Measurements from ENCODE around the gene DACT1. TPM values are rescaled to one million over a fixed set of nuclear protein-coding genes. Genes with fewer than 3 reads are reported as not detected.
"Not testable (repeated sequence)": the region's sequence is repeated elsewhere in the genome, so short reads cannot be mapped to it uniquely, and the experiment has no call there.

The DACT1 gene
- 10.1 and 11.7 TPM in 2 replicates for total RNA-seq (2014; rRNA removed; shearing (Covaris generic))

GRCh38 chr14:58637391-58638230 is at the start of gene DACT1:
DACT1 (plus strand) TSS chr14:58637962; CDS start chr14:58638203, 241 bp downstream.
- DNase-seq (ENCODE audit: low spot score), result peak; percentile 52

GRCh38 chr14:58588321-58588720 is 49.4 kb upstream of the DACT1 start:
- not testable (repeated sequence) for DNase-seq (ENCODE audit: low spot score)

GRCh38 chr14:58593977-58594376 is 43.8 kb upstream of the DACT1 start:
- no peak for DNase-seq (ENCODE audit: low spot score)

GRCh38 chr14:58597041-58597440 is 40.7 kb upstream of the DACT1 start:
- no peak for DNase-seq (ENCODE audit: low spot score)

GRCh38 chr14:58598028-58598803 is 39.5 kb upstream of the DACT1 start:
- no peak for DNase-seq (ENCODE audit: low spot score)

GRCh38 chr14:58598804-58599525 is 38.8 kb upstream of the DACT1 start:
- no peak for DNase-seq (ENCODE audit: low spot score)

GRCh38 chr14:58599707-58600106 is 38.1 kb upstream of the DACT1 start:
- DNase-seq (ENCODE audit: low spot score), result no peak

GRCh38 chr14:58605465-58605864 is 32.3 kb upstream of the DACT1 start:
- no peak for DNase-seq (ENCODE audit: low spot score)

- no peak for DNase-seq (ENCODE audit: low spot score)
These were observed 30.4 kb upstream of the DACT1 start for GRCh38 chr14:58607131-58607951.

- DNase-seq (ENCODE audit: low spot score), result no peak
These were observed 29.8 kb upstream of the DACT1 start for GRCh38 chr14:58607952-58608317.

GRCh38 chr14:58617619-58618018 is 20.1 kb upstream of the DACT1 start:
- no peak for DNase-seq (ENCODE audit: low spot score)

- no peak for DNase-seq (ENCODE audit: low spot score)
These were observed 17.8 kb upstream of the DACT1 start for GRCh38 chr14:58620011-58620410.

- no peak for DNase-seq (ENCODE audit: low spot score)
These were observed 12.3 kb upstream of the DACT1 start for GRCh38 chr14:58625438-58625837.

- peak; percentile 14 for DNase-seq (ENCODE audit: low spot score)
These were observed 11.3 kb upstream of the DACT1 start for GRCh38 chr14:58626431-58626831.

GRCh38 chr14:58628406-58628805 is 9.4 kb upstream of the DACT1 start:
- no peak for DNase-seq (ENCODE audit: low spot score)

GRCh38 chr14:58629281-58629680 is 8.5 kb upstream of the DACT1 start:
- DNase-seq (ENCODE audit: low spot score), result no peak

GRCh38 chr14:58631732-58632131 is 6.0 kb upstream of the DACT1 start:
- DNase-seq (ENCODE audit: low spot score), result no peak

GRCh38 chr14:58633831-58634230 is 3.9 kb upstream of the DACT1 start:
- DNase-seq (ENCODE audit: low spot score), result no peak

GRCh38 chr14:58634406-58635090 is 3.2 kb upstream of the DACT1 start:
- no peak for DNase-seq (ENCODE audit: low spot score)

GRCh38 chr14:58635091-58635830 is 2.5 kb upstream of the DACT1 start:
- no peak for DNase-seq (ENCODE audit: low spot score)

Measured in H4 (cell line).